NB4 (cell line): Measurements from ENCODE around the gene SIN3B.
"Not testable (repeated sequence)": the region's sequence is repeated elsewhere in the genome, so short reads cannot be mapped to it uniquely, and the experiment has no call there.

ENCODE experiments used
- DNase-seq: peaks from one replicate; pipeline ENCODE4 v3.0.0; 2010; ENCODE audit warnings: low read depth
- H3K4me3 ChIP-seq: one replicate; pipeline ENCODE4 v1.5.1; 2011; ENCODE audit warnings: mild to moderate bottlenecking, low read depth, low read length, moderate library complexity
- MYC ChIP-seq: IDR thresholded peaks from 2 replicates; pipeline ENCODE4 v1.6.1; 2011; ENCODE audit warnings: low read depth, low read length
- POLR2A ChIP-seq: IDR thresholded peaks from 2 replicates; pipeline ENCODE4 v1.6.1; 2011; ENCODE audit warnings: mild to moderate bottlenecking; ENCODE audit not compliant: insufficient read length; ENCODE audit errors: extremely low read depth
- TF ChIP-seq, protein P1 (sequence below): IDR thresholded peaks from one replicate; pipeline ENCODE4 v1.5.1; 2012; ENCODE audit warnings: low read depth, low read length
- TF ChIP-seq, protein P2 (sequence below): IDR thresholded peaks from 2 replicates; pipeline ENCODE4 v1.6.1; 2011; ENCODE audit warnings: low read depth, low read length

The SIN3B gene

GRCh38 chr19:16791942-16792341 is 37.3 kb upstream of the SIN3B start:
- TF ChIP-seq, protein P1, sequence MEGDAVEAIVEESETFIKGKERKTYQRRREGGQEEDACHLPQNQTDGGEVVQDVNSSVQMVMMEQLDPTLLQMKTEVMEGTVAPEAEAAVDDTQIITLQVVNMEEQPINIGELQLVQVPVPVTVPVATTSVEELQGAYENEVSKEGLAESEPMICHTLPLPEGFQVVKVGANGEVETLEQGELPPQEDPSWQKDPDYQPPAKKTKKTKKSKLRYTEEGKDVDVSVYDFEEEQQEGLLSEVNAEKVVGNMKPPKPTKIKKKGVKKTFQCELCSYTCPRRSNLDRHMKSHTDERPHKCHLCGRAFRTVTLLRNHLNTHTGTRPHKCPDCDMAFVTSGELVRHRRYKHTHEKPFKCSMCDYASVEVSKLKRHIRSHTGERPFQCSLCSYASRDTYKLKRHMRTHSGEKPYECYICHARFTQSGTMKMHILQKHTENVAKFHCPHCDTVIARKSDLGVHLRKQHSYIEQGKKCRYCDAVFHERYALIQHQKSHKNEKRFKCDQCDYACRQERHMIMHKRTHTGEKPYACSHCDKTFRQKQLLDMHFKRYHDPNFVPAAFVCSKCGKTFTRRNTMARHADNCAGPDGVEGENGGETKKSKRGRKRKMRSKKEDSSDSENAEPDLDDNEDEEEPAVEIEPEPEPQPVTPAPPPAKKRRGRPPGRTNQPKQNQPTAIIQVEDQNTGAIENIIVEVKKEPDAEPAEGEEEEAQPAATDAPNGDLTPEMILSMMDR = no peak
- no peak for TF ChIP-seq POLR2A
- TF ChIP-seq MYC = no peak
- TF ChIP-seq, protein P2, sequence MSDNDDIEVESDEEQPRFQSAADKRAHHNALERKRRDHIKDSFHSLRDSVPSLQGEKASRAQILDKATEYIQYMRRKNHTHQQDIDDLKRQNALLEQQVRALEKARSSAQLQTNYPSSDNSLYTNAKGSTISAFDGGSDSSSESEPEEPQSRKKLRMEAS = no peak
- no peak overlapping the region for H3K4me3 ChIP-seq
- DNase-seq = peak; percentile 34

DNA sequence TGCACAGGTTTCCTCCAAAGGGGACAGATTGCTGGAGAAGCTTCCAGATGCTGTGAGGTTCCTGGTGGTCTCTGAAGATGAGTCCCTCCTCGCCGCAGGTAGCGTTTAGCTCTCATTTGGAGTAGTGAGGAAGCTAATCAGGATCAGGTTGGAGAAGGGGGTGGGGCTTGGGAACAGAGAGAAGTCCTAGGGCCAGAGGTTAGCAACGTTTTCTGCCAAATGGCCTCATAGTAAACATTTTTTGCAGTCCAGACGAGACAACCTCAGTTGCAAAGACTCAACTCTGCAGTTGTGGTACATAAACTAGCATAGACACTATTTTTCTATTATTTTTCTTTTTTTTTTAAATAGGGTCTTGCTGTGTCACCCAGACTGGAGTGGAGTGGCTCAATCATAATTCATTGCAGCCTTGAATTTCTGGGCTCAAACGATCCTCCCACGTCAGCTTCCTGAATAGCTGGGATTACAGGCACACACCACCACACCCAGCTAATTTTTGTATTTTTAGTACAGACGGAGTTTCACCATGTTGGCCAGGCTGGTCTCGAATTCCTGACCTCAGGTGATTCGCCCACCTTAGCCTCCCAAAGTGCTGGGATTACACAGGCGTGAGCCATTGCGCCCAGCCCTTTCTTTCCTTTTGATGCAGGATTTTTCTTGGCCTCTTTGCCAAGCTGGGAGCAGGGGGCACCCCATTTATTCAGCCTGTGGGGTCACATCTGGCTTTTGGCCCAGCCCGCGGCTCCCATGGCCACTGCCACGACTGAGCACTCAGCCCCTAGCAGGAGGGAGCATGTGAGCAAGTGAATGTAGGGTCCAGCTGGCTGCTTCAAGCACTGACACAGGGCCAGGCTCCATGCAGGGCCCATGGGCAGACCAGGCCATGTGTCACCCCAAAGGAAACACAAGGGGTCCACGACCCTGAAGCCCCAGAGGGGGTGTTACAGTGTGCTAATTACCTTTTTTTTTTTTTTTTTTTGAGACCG is 34.4 kb upstream of the SIN3B start:
- no peak overlapping the region for H3K4me3 ChIP-seq
- no peak for DNase-seq
- TF ChIP-seq MYC (no peak), POLR2A (no peak)
- TF ChIP-seq, protein P2 = no peak
- TF ChIP-seq, protein P1 = no peak

DNA sequence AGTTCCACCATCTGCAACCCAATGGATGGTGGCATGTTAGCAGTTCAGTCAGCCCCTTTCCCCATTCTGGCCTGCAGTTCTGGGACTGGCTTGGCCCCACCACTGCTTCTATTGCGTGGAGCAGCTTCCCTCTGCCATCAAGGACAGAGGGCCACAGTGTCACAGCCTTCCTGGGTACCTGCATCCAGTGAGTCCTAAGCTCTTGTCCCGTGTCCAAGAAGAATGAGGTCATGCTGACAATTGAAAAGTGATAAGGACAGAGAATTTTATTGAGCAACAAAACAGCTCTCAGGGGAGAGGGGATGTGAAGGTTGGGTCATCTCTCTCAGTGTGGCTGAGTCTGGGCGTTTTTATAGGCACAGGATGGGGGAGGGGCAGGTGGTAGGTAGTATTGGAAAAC is 33.5 kb upstream of the SIN3B start:
- peak; percentile 30 for DNase-seq
- TF ChIP-seq, protein P1 = no peak
- TF ChIP-seq MYC (no peak), POLR2A (no peak)
- TF ChIP-seq, protein P2 = no peak
- H3K4me3 ChIP-seq = no peak overlapping the region

- no peak overlapping the region for H3K4me3 ChIP-seq
- no peak for DNase-seq
- no peak for TF ChIP-seq MYC
These were observed 31.3 kb upstream of the SIN3B start for GRCh38 chr19:16797876-16798275.

DNA sequence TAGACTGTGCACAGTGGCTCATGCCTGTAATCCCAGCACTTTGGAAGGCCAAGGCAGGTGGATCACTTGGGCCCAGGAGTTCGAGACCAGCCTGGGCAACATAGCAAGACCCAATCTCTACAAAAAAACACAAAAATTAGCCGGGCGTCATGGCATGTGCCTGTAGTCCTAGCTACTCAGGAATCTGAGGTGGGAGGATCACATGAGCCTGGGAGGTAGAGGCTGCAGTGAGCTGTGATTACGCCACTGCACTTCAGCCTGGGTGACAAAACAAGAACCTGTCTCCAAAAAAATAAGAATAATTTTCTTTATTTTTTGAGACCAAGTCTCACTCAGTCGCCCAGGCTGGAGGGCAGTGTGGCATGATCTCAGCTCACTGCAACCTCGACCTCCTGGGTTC is 30.9 kb upstream of the SIN3B start:
- not testable (repeated sequence) for DNase-seq, H3K4me3 ChIP-seq

DNA sequence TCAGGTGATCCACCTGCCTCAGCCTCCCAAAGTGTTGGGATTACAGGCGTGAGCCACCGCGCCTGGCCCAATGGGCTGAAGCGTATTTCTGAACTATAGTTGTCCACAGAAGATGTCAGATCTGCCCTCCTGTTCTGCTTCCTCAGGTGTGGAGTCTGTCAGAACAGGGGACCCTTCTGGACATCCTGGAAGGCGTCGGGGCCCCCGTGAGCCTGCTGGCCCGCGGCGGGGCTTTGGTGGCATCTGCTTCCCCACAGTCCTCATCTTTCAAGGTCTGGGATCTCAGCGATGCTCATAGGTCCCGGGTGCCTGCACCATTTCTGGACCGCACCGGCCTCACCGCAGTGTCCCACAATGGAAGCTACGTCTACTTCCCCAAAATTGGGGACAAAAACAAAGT is 29.5 kb upstream of the SIN3B start:
- no peak overlapping the region for H3K4me3 ChIP-seq
- TF ChIP-seq, protein P2 = no peak
- TF ChIP-seq MYC (no peak), POLR2A (no peak)
- TF ChIP-seq, protein P1 = no peak
- DNase-seq = no peak
